ENCODE results near the gene PLCB4. TPM values are rescaled to one million over a fixed set of nuclear protein-coding genes. Genes with fewer than 3 reads are reported as not detected.

The PLCB4 gene
- total RNA-seq, 1 experiment from 2014 or later = 10.1 TPM

DNA sequence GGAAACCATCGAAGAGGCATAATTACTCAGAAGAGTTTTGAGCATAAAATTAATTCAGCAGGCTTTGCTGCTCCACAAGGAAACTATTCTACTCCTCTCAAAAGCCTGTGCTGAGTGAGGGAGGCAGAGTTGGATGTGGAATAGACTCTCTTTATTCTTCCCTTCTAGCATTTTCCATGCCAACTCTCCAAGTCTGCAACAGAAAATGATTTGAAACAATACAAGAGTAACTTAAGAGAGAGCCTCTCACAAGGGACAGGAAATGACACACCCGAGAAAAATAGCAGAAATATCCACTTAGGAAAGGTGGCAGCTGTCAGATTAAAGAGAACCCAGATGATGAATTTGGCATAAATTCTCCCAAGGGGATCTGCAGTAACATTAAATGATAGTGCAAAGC, 419.2 kb downstream of the PLCB4 start:
- no peaks in the 10 kb centered on the region for H3K4me1 ChIP-seq (ENCODE audit: insufficient read depth, low read length)

More for the DNA sequence above, 419.2 kb downstream of the PLCB4 start:
- Mint-ChIP-seq H3K9me3 (no peaks in the 10 kb centered on the region), H3K4me3 (no peak overlapping the region), H3K27me3 (ENCODE audit: low read depth) (peaks cover 4% of the 10 kb centered on the region), H3K4me1 (no peaks in the 10 kb centered on the region; a peak in 1 of 4 replicates), H3K36me3 (ENCODE audit: insufficient read depth in 1 of 3, low read depth in 3 of 3) (no peaks in the 10 kb centered on the region), H3K27ac (no peak overlapping the region)
- Histone ChIP-seq H4K8ac (replicated peaks; ENCODE audit: insufficient read length, low read depth, low read length) (no peak overlapping the region), H3K27me3 (ENCODE audit: insufficient read depth, low read length) (no peaks in the 10 kb centered on the region), H4K91ac (ENCODE audit: insufficient read length, low read depth, low read length) (no peak overlapping the region), H3K23ac (ENCODE audit: insufficient read length, low read depth, low read length) (no peak overlapping the region), H3K79me2 (ENCODE audit: insufficient read depth, low read length) (no peaks in the 10 kb centered on the region), H3K4ac (ENCODE audit: low read depth, low read length) (no peak overlapping the region), H2AK5ac (ENCODE audit: insufficient read length, low read length) (no peak overlapping the region), H4K20me1 (ENCODE audit: control insufficient read depth, insufficient read depth, insufficient read length) (no peaks in the 10 kb centered on the region), H3K9me3 (ENCODE audit: control insufficient read depth, low read depth, low read length) (no peaks in the 10 kb centered on the region), H2BK12ac (ENCODE audit: insufficient read length, low read depth, low read length) (no peak overlapping the region), H4K5ac (ENCODE audit: insufficient read length, low read depth, low read length) (no peak overlapping the region), H3K9ac (ENCODE audit: extremely low read depth, insufficient read length, low read length) (no peak overlapping the region), H2BK15ac (ENCODE audit: low read depth, low read length) (no peak overlapping the region), H3K79me1 (ENCODE audit: insufficient read depth, low read depth, low read length, poor library complexity, severe bottlenecking) (no peaks in the 10 kb centered on the region), H3K18ac (ENCODE audit: insufficient read length, low read depth, low read length) (no peak overlapping the region), H2AFZ (ENCODE audit: low read length) (no peak overlapping the region), H3K56ac (ENCODE audit: insufficient read length, low read depth, low read length) (no peak overlapping the region), H3K23me2 (ENCODE audit: insufficient read length, low read depth, low read length, poor library complexity, severe bottlenecking) (no peaks in the 10 kb centered on the region), H2BK20ac (ENCODE audit: low read depth, low read length, poor library complexity, severe bottlenecking) (no peak overlapping the region), H2BK5ac (ENCODE audit: insufficient read length, low read length) (no peak overlapping the region), H3K27ac (ENCODE audit: insufficient read length, low read depth, low read length) (no peak overlapping the region), H3K14ac (ENCODE audit: insufficient read depth, low read length) (no peak overlapping the region), H3K4me2 (ENCODE audit: insufficient read depth, insufficient read length, low read length) (no peak overlapping the region), H2BK120ac (ENCODE audit: low read depth, low read length, poor library complexity, severe bottlenecking) (no peak overlapping the region), H3T11ph (ENCODE audit: low read length) (no peak overlapping the region)
- DNase-seq = no peak
- TF ChIP-seq, protein P1, sequence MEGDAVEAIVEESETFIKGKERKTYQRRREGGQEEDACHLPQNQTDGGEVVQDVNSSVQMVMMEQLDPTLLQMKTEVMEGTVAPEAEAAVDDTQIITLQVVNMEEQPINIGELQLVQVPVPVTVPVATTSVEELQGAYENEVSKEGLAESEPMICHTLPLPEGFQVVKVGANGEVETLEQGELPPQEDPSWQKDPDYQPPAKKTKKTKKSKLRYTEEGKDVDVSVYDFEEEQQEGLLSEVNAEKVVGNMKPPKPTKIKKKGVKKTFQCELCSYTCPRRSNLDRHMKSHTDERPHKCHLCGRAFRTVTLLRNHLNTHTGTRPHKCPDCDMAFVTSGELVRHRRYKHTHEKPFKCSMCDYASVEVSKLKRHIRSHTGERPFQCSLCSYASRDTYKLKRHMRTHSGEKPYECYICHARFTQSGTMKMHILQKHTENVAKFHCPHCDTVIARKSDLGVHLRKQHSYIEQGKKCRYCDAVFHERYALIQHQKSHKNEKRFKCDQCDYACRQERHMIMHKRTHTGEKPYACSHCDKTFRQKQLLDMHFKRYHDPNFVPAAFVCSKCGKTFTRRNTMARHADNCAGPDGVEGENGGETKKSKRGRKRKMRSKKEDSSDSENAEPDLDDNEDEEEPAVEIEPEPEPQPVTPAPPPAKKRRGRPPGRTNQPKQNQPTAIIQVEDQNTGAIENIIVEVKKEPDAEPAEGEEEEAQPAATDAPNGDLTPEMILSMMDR (conservative IDR thresholded peaks at IDR 0.05) = no peak
- no CpG with 5 or more reads among the region's 2 CpGs for WGBS (ENCODE audit: extremely low coverage, insufficient read length, low lambda C conversion rate)
